Pancreas (tissue), 10 donors: ENCODE results near the gene GIMAP4. TPM values are rescaled to one million over a fixed set of nuclear protein-coding genes. Genes with fewer than 3 reads are reported as not detected.
A peak's percentile ranks its signal among the peaks of the same experiment; 100 is the strongest.
"Not testable (repeated sequence)": the region's sequence is repeated elsewhere in the genome, so short reads cannot be mapped to it uniquely, and the experiment has no call there.

ENCODE experiments used
- ATAC-seq, 4 donors: fragments of 200-7000 bp; cut with Tn5 transposase; one replicate each; pipeline versions ENCODE4 v1.8.0 to v1.9.1; 2020; ENCODE audit warnings: mild to moderate bottlenecking in 4 of 4, moderate library complexity in 4 of 4
- DNase-seq, 6 donors: peaks; one replicate each; pipeline ENCODE4 v3.0.0-alpha.2; 2020
- FAIRE-seq: peaks from 2 replicates; lab custom pipeline; 2012; peaks lifted over from hg19 to GRCh38; lab: Jason Lieb, UNC
- H3K27ac ChIP-seq, 4 donors: fragments of 200-600 bp; sonication (generic); 1 replicate in 3 of 4; 2 replicates in 1 of 4; pipeline versions ENCODE4 v1.5.0 to v1.8.0; 2020
- H3K27me3 ChIP-seq, 4 donors: fragments of 200-600 bp; one replicate each; pipeline ENCODE4 v1.8.0; 2021
- H3K36me3 ChIP-seq, 3 donors: fragments of 200-600 bp; sonication (generic) in 1 of 3; one replicate each; pipeline versions ENCODE4 v1.5.0 to v1.8.0; 2020 to 2021
- H3K4me1 ChIP-seq, 3 donors: fragments of 200-600 bp; one replicate each; pipeline ENCODE4 v1.8.0; 2021
- H3K4me3 ChIP-seq, 4 donors: fragments of 200-600 bp; sonication (generic) in 2 of 4; one replicate each; pipeline versions ENCODE4 v1.5.0 to v1.8.0; 2020 to 2021
- H3K9me3 ChIP-seq, 4 donors: fragments of 200-600 bp; one replicate each; pipeline ENCODE4 v1.8.0; 2021
- WGBS, 2 donors: extraction: QIAGEN DNeasy Blood & Tissue Kit; methylation state at CpG; one replicate each; pipeline ENCODE4 v1.1.7; 2013; 5-methylcytosine and 5-hydroxymethylcytosine counted together
- intact Hi-C, 3 donors: fragments of 100-400 bp; cut with DNase I; formaldehyde crosslinking; loops; one replicate each; pipeline versions ENCODE4 v1.11.1 to v1.14.2; 2022
- polyA plus RNA-seq, 2 donors: library from polyadenylated mRNA; stranded (reverse); fragments of 200-250 nt; gene quantifications; one replicate each; pipeline ENCODE4 v1.2.3, GENCODE V29; 2013
- total RNA-seq, 6 donors: library from RNA; stranded (reverse); fragmentation: NEBNext Ultra II Directional in 4 of 6; extraction: Animal tissue kit (Norgen Biotek cat#: 25700) in 4 of 6; gene quantifications; one replicate each; pipeline versions ENCODE4 v1.2.1 to v1.2.4, GENCODE V29; 2021 to 2023
- TF ChIP-seq, protein P1 (sequence below), 4 donors: fragments of 200-600 bp; sonication (generic) in 3 of 4; IDR thresholded peaks; one replicate each; pipeline versions ENCODE4 v1.5.0 to v1.8.0; 2021; ENCODE audit warnings: antibody characterized with exemption in 4 of 4
- donor health status: healthy with polysubstance abuse.
- donor health status: DM: no; HTN: no; CAD: no; lungs with moderate emphysema.
- donor health status: DM: no; HTN: no; CAD: no.
- donor health status: control.
- donor health status: control.
- donor health status: Bipolar disorder and iron deficiency.
- donor health status: DM: yes; HTN: yes; CAD: no.
- donor health status: DM: no; HTN: no; CAD: no.
- donor health status: DM: no; HTN: no; CAD: no.
- donor health status: DM: yes; HTN: yes; CAD: no.

The GIMAP4 gene
- total and polyA plus RNA-seq, 8 donors: 3.1 to 15.3 (median 6.0) TPM

DNA sequence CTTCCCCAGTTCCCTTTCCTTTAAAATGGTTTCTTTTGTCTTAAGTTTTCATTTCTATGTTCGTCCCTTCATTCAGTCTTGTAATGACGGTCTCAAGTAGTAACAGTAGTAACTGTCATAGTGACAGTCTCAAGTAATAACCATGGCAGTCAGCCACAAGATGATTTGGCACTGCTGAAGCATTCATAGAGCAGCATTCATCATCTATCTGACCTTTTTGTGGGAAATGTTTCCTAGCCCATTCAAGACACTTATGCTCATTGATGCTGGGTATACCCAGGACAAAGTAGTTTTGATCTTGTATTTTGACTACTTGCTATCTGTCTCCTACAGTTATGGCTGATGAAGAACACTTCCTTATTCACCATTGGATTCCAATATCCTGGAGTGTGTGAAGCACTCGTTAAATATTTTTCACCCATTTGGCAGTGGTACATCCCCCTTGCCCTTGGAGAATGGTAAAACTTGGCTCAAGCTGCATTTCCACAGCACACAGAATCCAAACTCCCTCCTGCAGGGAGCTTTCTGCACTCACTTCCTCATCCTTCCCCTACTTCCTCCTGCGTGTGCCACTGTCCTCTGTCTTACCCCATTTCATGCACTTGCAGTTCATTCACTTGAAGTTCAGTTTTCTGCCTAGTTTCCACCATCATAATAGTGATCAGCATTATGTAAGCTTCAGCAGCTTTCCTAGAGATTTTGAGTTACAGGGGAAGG, 19.0 kb downstream of the GIMAP4 start:
- TF ChIP-seq, protein P1, sequence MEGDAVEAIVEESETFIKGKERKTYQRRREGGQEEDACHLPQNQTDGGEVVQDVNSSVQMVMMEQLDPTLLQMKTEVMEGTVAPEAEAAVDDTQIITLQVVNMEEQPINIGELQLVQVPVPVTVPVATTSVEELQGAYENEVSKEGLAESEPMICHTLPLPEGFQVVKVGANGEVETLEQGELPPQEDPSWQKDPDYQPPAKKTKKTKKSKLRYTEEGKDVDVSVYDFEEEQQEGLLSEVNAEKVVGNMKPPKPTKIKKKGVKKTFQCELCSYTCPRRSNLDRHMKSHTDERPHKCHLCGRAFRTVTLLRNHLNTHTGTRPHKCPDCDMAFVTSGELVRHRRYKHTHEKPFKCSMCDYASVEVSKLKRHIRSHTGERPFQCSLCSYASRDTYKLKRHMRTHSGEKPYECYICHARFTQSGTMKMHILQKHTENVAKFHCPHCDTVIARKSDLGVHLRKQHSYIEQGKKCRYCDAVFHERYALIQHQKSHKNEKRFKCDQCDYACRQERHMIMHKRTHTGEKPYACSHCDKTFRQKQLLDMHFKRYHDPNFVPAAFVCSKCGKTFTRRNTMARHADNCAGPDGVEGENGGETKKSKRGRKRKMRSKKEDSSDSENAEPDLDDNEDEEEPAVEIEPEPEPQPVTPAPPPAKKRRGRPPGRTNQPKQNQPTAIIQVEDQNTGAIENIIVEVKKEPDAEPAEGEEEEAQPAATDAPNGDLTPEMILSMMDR (IDR thresholded peaks at IDR 0.05): no peak
- peak in 3 of 4 donors; percentile 28 to 85 (median 81) for ATAC-seq
- peak overlapping the region in 3 of 4 donors; percentile 1 to 36 (median 23) for H3K27ac ChIP-seq
- no peak overlapping the region for H3K4me3 ChIP-seq
- intact Hi-C loops: no loop called here
- no peaks in the 10 kb centered on the region for H3K9me3 ChIP-seq
- no peaks in the 10 kb centered on the region for H3K27me3 ChIP-seq
- no peaks in the 10 kb centered on the region for H3K4me1 ChIP-seq
- 41 to 48% methylated on average over 4 of the region's 4 CpGs for WGBS, 2 donors
- no peak for FAIRE-seq
- no peak for DNase-seq
- no peaks in the 10 kb centered on the region for H3K36me3 ChIP-seq

GRCh38 chr7:150586785-150587152, 19.6 kb downstream of the GIMAP4 start:
- peak in 3 of 4 donors; percentile 39 to 81 (median 64) for ATAC-seq
- Histone ChIP-seq H3K4me3 (no peak overlapping the region), H3K27me3 (no peaks in the 10 kb centered on the region), H3K9me3 (no peaks in the 10 kb centered on the region), H3K27ac (peak overlapping the region in 3 of 4 donors; percentile 1 to 36 (median 23)), H3K36me3 (no peaks in the 10 kb centered on the region), H3K4me1 (no peaks in the 10 kb centered on the region)
- FAIRE-seq: no peak
- no peak for DNase-seq
- intact Hi-C loops: no loop called here
- TF ChIP-seq, protein P1 (IDR thresholded peaks at IDR 0.05): no peak

DNA sequence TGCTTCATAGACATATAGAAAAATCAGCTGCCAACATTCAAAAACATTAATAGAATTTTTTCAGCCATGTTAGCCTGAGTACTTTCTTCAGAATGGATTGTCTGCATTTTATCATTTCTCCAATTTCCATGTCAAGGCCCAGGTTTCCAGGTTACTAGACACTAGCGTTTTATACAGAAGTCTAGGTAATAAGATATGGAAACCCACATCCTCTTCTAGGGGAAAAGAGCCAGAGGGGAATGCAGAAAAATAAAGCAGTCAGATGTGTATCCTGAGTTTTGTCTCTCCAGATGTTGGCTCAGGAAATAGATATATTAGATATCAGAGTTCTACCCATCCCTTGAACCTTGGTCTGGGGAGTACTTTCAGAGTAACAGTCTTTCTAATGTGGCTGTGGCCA, 20.4 kb downstream of the GIMAP4 start:
- WGBS, 2 donors: 71 to 84% methylated on average over 1 of the region's 1 CpG
- DNase-seq (no peak), FAIRE-seq (no peak), ATAC-seq (no peak)
- no peaks in the 10 kb centered on the region for H3K36me3 ChIP-seq
- TF ChIP-seq, protein P1 (IDR thresholded peaks at IDR 0.05): no peak
- no peak overlapping the region for H3K4me3 ChIP-seq
- H3K4me1 ChIP-seq: no peaks in the 10 kb centered on the region
- H3K27ac ChIP-seq: no peak overlapping the region
- no peaks in the 10 kb centered on the region for H3K9me3 ChIP-seq
- intact Hi-C loops: no loop called here
- no peaks in the 10 kb centered on the region for H3K27me3 ChIP-seq

- Histone ChIP-seq H3K9me3 (no peaks in the 10 kb centered on the region), H3K36me3 (no peaks in the 10 kb centered on the region), H3K4me3 (no peak overlapping the region), H3K4me1 (no peaks in the 10 kb centered on the region), H3K27me3 (no peaks in the 10 kb centered on the region), H3K27ac (no peak overlapping the region)
- no peak for FAIRE-seq
- intact Hi-C loops: no loop called here
- ATAC-seq: no peak
- TF ChIP-seq, protein P1 (IDR thresholded peaks at IDR 0.05): no peak
- DNase-seq: no peak
- 61 to 75% methylated on average over 2 of the region's 2 CpGs for WGBS, 2 donors
Measured at GRCh38 chr7:150594805-150595204, 27.6 kb downstream of the GIMAP4 start.

- DNase-seq (no peak), ATAC-seq (no peak), FAIRE-seq (no peak)
- TF ChIP-seq, protein P1 (IDR thresholded peaks at IDR 0.05): no peak
- H3K27ac ChIP-seq: no peak overlapping the region
- WGBS, 2 donors: 57 to 70% methylated on average over 2 of the region's 2 CpGs
- no peaks in the 10 kb centered on the region for H3K36me3 ChIP-seq
- intact Hi-C loops: no loop called here
- H3K4me3 ChIP-seq: no peak overlapping the region
- H3K27me3 ChIP-seq: no peaks in the 10 kb centered on the region
- no peaks in the 10 kb centered on the region for H3K9me3 ChIP-seq
- no peaks in the 10 kb centered on the region for H3K4me1 ChIP-seq
Measured at GRCh38 chr7:150595361-150595760, 28.2 kb downstream of the GIMAP4 start.

- H3K27ac ChIP-seq, H3K36me3 ChIP-seq, H3K4me1 ChIP-seq, DNase-seq, intact Hi-C loops, H3K27me3 ChIP-seq, H3K9me3 ChIP-seq, H3K4me3 ChIP-seq, ATAC-seq, FAIRE-seq: not testable (repeated sequence)
- WGBS, 2 donors: 60 to 66% methylated on average over 2 of the region's 2 CpGs
Measured at GRCh38 chr7:150603600-150603999, 36.4 kb downstream of the GIMAP4 start.
